GM19324 (cell line): Measurements from ENCODE around the gene AUP1.

Source experiments
- ATAC-seq: cut with Tn5 transposase; IDR thresholded peaks from one replicate; pipeline ENCODE4 v1.9.1; 2021; ENCODE audit warnings: mild to moderate bottlenecking, moderate library complexity; ENCODE audit not compliant: unreplicated experiment, low FRiP score

The AUP1 gene

GRCh38 chr2:74538881-74539339 lies 9.4 kb upstream of the AUP1 start:
- ATAC-seq: no peak

GRCh38 chr2:74537140-74537539 lies 7.6 kb upstream of the AUP1 start:
- ATAC-seq: no peak

GRCh38 chr2:74536166-74536950 lies 6.9 kb upstream of the AUP1 start:
- no peak for ATAC-seq

GRCh38 chr2:74535440-74535965 lies 6.0 kb upstream of the AUP1 start:
- ATAC-seq: no peak

- ATAC-seq: no peak
Measured at GRCh38 chr2:74534411-74534810, 4.9 kb upstream of the AUP1 start.

GRCh38 chr2:74533464-74533863 lies 4.0 kb upstream of the AUP1 start:
- ATAC-seq: no peak

- no peak for ATAC-seq
Measured at GRCh38 chr2:74532222-74532621, 2.7 kb upstream of the AUP1 start.

- ATAC-seq: no peak
Measured at GRCh38 chr2:74531666-74532065, 2.2 kb upstream of the AUP1 start.

GRCh38 chr2:74530239-74531187 lies 1.0 kb upstream of the AUP1 start:
- ATAC-seq: peak; percentile 22

- ATAC-seq: peak; percentile 10
Measured at GRCh38 chr2:74528600-74529356, 728 bp downstream of the AUP1 start.

GRCh38 chr2:74527741-74528140 lies 1.8 kb downstream of the AUP1 start:
- ATAC-seq: no peak

- ATAC-seq: no peak
Measured at GRCh38 chr2:74526649-74527230, 2.8 kb downstream of the AUP1 start.

GRCh38 chr2:74525717-74526648 lies 3.5 kb downstream of the AUP1 start, which contains the start of gene DQX1:
Gene DQX1, minus strand, starts transcription at chr2:74526231. Its CDS starts 502 bp downstream, at chr2:74525729.
- no peak for ATAC-seq

GRCh38 chr2:74524955-74525716 lies 4.4 kb downstream of the AUP1 start:
- ATAC-seq: no peak

- no peak for ATAC-seq
Measured at GRCh38 chr2:74524005-74524404, 5.5 kb downstream of the AUP1 start.

- ATAC-seq: no peak
Measured at GRCh38 chr2:74522516-74522915, 7.0 kb downstream of the AUP1 start.

- ATAC-seq: no peak
Measured at GRCh38 chr2:74516650-74517049, 12.9 kb downstream of the AUP1 start.

- ATAC-seq: no peak
Measured at GRCh38 chr2:74515981-74516633, 13.4 kb downstream of the AUP1 start.
